ENCODE data around the gene INHBE.
A peak's percentile ranks its signal among the peaks of the same experiment; 100 is the strongest.
"Not testable (repeated sequence)": the region's sequence is repeated elsewhere in the genome, so short reads cannot be mapped to it uniquely, and the experiment has no call there.

Gene INHBE, protein sequence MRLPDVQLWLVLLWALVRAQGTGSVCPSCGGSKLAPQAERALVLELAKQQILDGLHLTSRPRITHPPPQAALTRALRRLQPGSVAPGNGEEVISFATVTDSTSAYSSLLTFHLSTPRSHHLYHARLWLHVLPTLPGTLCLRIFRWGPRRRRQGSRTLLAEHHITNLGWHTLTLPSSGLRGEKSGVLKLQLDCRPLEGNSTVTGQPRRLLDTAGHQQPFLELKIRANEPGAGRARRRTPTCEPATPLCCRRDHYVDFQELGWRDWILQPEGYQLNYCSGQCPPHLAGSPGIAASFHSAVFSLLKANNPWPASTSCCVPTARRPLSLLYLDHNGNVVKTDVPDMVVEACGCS

GRCh38 chr12:57454566-57455373 is at the start of gene INHBE:
Gene INHBE, plus strand, starts transcription at chr12:57455307. Its CDS starts 230 bp downstream, at chr12:57455537.
- in situ Hi-C loops (cut with HindIII; ENCODE audit: low pct_ligation_motif_present, low pct_unique_long_range_greater_than_20kb, low sequenced_read_pairs), result loop anchor here (25.0 kb wide), 1 partner anchor 167 kb away; no protein-coding TSS in a partner anchor
- DNase-seq, result no peak

DNA sequence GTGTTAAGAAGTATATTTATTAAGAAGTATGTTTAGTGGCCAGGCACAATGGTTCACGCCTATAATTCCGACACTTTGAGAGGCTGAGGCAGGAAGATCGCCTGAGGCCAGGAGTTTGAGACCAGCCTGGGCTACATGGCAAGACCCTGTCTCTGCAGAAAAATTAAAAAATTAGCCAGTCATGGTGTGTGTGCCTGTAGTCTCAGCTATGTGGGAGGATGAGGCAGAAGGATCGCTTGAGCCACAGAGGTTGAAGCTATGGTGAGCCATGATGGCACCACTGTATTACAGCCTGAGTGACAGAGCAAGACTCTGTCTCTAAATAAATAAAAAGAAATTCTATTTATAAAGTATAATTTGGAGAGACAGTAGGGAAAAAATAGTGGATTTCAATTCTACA is 44.6 kb upstream of the INHBE start:
- no peak for DNase-seq
- in situ Hi-C loops (cut with HindIII; ENCODE audit: low pct_ligation_motif_present, low pct_unique_long_range_greater_than_20kb, low sequenced_read_pairs), result no loop called here

DNA sequence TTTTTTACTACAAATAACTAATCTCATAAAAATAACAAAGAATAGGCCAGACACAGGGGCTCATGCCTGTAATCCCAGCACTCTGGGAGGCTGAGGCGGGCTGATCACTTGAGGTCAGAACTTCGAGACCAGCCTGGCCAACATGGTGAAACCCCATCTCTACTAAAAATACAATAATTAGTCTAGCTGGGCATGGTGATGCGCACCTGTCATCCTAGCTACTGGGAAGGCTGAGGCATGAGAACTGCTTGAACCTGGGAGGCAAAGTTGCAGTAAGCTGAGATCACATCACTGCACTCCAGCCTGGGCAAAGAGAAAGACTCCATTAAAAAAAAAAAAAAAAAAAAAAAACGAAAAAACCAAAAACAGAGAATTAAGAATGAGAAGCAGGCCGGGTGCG is 40.9 kb upstream of the INHBE start:
- in situ Hi-C loops (cut with HindIII; ENCODE audit: low pct_ligation_motif_present, low pct_unique_long_range_greater_than_20kb, low sequenced_read_pairs); DNase-seq: not testable (repeated sequence)

DNA sequence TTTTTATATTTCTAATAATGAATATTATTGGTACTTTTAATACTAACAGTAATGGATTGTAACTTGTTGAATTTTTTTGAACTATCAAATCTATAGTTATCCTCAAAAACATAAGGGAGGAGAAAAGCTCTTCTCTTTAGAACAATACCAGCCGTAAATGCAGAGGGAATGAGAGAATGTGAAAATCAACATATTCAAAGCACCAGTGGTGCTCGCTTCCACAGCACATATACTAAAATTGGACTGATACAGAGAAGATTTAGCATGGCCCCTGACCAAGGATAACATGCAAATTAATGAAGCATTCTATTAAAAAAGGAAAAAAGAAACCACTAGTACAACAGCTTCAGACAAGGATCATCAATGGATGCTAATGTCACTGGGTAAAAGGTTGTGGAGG is 40.0 kb upstream of the INHBE start:
- DNase-seq, result no peak
- in situ Hi-C loops (cut with HindIII; ENCODE audit: low pct_ligation_motif_present, low pct_unique_long_range_greater_than_20kb, low sequenced_read_pairs), result no loop called here

DNA sequence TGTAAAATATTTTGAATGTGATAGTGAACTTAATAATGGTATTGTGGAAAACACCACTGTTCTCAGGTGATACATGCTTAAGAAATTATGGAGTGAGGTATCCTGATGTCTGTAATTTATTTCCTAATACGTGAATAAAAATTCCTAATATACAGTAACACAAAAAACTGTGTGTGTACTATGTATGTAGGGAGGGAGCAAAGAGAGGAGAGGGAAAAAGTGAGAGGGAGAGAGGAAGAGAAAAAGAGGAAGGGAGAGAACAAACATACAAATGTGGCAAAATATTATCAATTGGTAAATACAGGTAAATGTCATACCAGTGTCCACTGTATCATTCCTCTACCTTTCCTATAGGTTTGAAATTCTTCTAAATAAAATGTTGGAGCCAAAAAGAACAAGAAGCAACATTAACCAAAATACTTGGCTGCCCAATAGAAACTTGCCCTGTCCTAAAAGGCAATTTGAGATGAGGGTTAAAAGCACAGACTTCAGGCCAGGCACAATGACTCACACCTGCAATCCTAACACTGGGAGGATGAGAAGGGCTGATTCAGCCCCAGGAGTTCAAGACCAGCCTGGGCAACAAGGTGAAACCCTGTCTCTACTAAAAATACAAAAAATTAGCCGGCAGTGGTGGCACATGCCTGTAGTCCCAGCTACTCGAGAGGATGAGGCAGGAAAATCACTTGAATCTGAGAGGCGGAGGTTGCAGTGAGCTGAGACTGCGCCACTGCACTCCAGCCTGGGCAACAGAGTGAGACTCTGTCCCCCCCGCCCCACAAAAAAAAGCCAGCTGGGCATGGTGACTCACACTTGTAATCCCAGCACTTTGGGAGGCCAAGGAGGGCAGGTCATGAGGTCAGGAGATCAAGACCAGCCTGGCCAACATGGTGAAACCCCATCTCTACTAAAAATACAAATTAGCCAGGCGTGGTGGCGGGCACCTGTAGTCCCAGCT is 38.8 kb upstream of the INHBE start:
- in situ Hi-C loops (cut with HindIII; ENCODE audit: low pct_ligation_motif_present, low pct_unique_long_range_greater_than_20kb, low sequenced_read_pairs), result no loop called here
- DNase-seq, result peak; percentile 31

DNA sequence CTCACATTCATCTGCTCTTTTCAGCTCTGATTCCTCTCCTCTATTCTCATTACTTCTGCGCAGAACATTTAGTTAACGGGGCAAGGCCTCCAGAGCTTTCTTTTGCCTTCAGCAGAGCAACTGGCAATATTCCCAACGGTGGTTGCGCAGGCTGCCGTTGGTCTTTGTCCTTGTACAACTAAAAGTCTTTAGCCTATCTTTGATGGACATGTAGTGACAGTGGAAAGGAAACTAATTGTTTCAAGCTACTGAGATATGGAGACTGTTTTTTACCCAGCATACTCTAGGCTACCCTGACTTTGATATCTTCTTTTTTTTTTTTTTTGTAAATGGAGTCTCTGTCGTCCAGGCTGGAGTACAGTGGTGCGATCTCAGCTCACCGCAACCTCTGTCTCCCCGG is 36.9 kb upstream of the INHBE start:
- in situ Hi-C loops (cut with HindIII; ENCODE audit: low pct_ligation_motif_present, low pct_unique_long_range_greater_than_20kb, low sequenced_read_pairs), result no loop called here
- no peak for DNase-seq

GRCh38 chr12:57419495-57419894 is 35.6 kb upstream of the INHBE start:
- in situ Hi-C loops (cut with HindIII; ENCODE audit: low pct_ligation_motif_present, low pct_unique_long_range_greater_than_20kb, low sequenced_read_pairs), result no loop called here
- no peak for DNase-seq

- in situ Hi-C loops (cut with HindIII; ENCODE audit: low pct_ligation_motif_present, low pct_unique_long_range_greater_than_20kb, low sequenced_read_pairs), result no loop called here
- no peak for DNase-seq
These were observed 34.6 kb upstream of the INHBE start for GRCh38 chr12:57420482-57420881.

- in situ Hi-C loops (cut with HindIII; ENCODE audit: low pct_ligation_motif_present, low pct_unique_long_range_greater_than_20kb, low sequenced_read_pairs); DNase-seq: not testable (repeated sequence)
These were observed 28.2 kb upstream of the INHBE start for GRCh38 chr12:57426948-57427347.

DNA sequence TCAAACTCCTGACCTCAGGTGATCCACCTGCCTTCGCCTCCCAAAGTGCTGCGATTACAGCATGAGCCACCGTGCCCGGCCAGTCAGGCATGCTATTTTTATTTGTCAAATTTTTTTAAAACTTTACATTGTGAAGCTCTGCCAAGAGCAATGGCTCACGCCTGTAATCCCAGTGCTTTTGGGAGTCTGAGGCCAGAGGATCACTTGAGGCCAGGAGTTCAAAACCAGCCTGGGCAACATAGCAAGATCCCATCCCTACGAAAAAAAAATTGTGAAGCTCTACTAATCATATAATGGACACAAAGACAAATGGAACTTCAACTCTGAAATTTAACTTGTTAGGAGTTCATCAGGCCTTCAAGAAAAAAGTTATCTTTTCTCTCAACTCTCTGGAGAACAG is 26.1 kb upstream of the INHBE start:
- in situ Hi-C loops (cut with HindIII; ENCODE audit: low pct_ligation_motif_present, low pct_unique_long_range_greater_than_20kb, low sequenced_read_pairs), result no loop called here
- no peak for DNase-seq

DNA sequence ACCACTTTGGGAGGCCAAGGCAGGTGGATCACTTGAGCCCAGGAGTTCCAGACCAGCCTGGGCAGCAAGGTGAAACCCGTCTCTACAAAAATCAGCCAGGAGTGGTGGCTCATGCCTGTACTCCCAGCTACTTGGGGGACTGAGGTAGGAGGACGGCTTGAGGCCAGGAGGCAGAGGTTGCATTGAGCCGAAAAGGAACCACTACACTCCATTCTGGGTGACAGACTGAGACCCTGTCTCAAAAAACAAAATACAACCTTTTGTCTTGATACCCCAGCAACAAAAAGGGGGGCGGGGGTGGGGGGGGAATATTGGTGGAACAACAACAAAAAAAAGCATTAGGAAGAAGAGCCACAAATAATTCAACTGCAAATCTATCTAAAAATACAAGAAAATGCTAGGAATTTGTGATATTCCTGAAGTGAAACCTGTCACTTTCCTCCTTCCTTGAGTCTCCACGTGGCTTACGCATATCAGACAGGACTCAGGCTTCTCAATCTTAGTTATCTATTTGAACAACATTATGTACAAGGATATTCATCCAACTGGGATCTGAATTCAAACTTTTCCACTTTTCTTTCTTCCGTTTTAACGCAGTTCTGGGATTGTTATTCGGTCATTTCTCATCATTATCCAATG is 25.5 kb upstream of the INHBE start:
- peak; percentile 56 for DNase-seq
- in situ Hi-C loops (cut with HindIII; ENCODE audit: low pct_ligation_motif_present, low pct_unique_long_range_greater_than_20kb, low sequenced_read_pairs), result no loop called here

DNA sequence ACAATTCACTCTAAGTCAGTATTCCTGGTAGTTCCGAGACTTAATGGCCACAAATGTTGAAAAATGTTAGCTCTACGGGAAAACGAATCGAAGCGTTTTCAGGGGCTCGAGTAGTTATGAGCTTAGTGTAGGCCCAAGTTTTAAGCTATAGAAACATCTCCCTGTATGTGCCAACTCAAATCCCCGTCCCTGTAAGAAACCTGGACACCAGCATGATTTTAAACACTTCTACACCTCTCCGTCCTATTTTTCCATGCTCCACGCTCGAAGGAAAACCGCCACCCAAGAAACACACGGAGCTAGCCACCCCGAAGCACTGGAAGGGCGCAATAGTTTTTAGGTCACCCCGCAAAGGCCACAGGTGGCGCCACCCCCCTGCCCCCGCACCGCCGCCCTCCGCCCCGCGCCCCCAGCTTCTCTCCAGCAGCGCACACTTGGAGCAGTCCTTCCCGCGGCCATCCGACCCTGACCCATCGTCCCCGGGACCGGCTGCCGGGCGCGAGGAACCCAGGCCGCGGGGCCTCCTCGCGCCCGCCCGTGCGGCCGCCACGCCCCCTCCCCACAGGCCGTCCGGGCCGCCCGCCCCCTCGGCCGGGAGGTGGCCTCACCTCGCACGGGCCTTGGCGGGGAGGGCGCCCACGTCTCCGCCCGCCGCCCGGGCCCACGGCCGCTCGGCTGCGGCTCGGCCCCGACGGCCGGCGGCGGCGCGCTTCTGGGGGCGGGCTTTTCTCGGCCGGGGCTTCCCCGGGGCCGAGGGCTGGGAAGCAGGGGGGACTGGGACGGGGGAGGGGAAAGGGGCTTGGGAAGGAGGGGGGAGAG is 24.8 kb upstream of the INHBE start:
- in situ Hi-C loops (cut with HindIII; ENCODE audit: low pct_ligation_motif_present, low pct_unique_long_range_greater_than_20kb, low sequenced_read_pairs), result no loop called here
- DNase-seq, result peak; percentile 46

- DNase-seq, result peak; percentile 99
- in situ Hi-C loops (cut with HindIII; ENCODE audit: low pct_ligation_motif_present, low pct_unique_long_range_greater_than_20kb, low sequenced_read_pairs), result no loop called here
These were observed 24.1 kb upstream of the INHBE start, which contains the start of gene R3HDM2 for GRCh38 chr12:57430931-57431566. Gene R3HDM2, minus strand, starts transcription at chr12:57431043. Its CDS starts 120,615 bp downstream, at chr12:57310428.

GRCh38 chr12:57431654-57432188 is 23.4 kb upstream of the INHBE start:
- in situ Hi-C loops (cut with HindIII; ENCODE audit: low pct_ligation_motif_present, low pct_unique_long_range_greater_than_20kb, low sequenced_read_pairs), result no loop called here
- no peak for DNase-seq

DNA sequence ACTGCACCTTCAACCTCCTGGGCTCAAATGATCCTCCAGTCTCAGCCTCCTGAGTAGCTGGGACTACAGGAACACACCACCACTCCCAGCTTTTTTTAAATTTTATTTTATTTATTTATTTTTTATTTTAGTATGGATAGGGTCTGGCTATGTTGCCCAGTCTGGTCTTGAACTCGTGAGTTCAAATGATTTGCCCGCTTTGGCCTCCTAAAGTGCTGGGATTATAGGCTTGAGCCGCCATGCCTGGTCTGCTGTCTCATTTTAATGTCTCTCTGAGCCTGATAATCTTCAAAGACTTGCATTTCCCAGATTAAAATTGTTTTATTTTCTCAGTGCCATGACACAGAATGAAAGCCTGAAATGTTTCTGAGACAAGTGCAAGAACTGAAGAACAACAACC is 21.7 kb upstream of the INHBE start:
- no peak for DNase-seq
- in situ Hi-C loops (cut with HindIII; ENCODE audit: low pct_ligation_motif_present, low pct_unique_long_range_greater_than_20kb, low sequenced_read_pairs), result no loop called here

GRCh38 chr12:57434517-57435223 is 20.4 kb upstream of the INHBE start, which contains the start of gene INHBC:
Gene INHBC, plus strand, starts transcription at chr12:57434784. Its CDS starts 103 bp downstream, at chr12:57434887.
- DNase-seq, result no peak
- in situ Hi-C loops (cut with HindIII; ENCODE audit: low pct_ligation_motif_present, low pct_unique_long_range_greater_than_20kb, low sequenced_read_pairs), result no loop called here
